HG03108 (cell line): ENCODE results near the gene ZNF813.

Experiments
- ATAC-seq: cut with Tn5 transposase; IDR thresholded peaks from one replicate; pipeline ENCODE4 v1.9.1; 2021; ENCODE audit warnings: moderate library complexity; ENCODE audit not compliant: unreplicated experiment

ZNF813 gene

GRCh38 chr19:53519446-53519845 lies 51.9 kb downstream of the ZNF813 start:
- ATAC-seq = no peak

GRCh38 chr19:53520163-53520546 lies 52.6 kb downstream of the ZNF813 start:
- no peak for ATAC-seq

- ATAC-seq = peak; percentile 98
Observed at GRCh38 chr19:53520547-53521372, 53.2 kb downstream of the ZNF813 start.

- no peak for ATAC-seq
Observed at GRCh38 chr19:53521373-53522202, 54.1 kb downstream of the ZNF813 start.

GRCh38 chr19:53525922-53526321 lies 58.4 kb downstream of the ZNF813 start:
- no peak for ATAC-seq

GRCh38 chr19:53530622-53531021 lies 63.1 kb downstream of the ZNF813 start:
- no peak for ATAC-seq

- no peak for ATAC-seq
Observed at GRCh38 chr19:53531457-53531856, 63.9 kb downstream of the ZNF813 start.

GRCh38 chr19:53532362-53532761 lies 64.8 kb downstream of the ZNF813 start:
- no peak for ATAC-seq

- ATAC-seq = no peak
Observed at GRCh38 chr19:53536225-53536548, 68.7 kb downstream of the ZNF813 start.

- no peak for ATAC-seq
Observed at GRCh38 chr19:53537121-53537520, 69.6 kb downstream of the ZNF813 start.

GRCh38 chr19:53537521-53538377 lies 70.2 kb downstream of the ZNF813 start, which contains the start of gene ZNF331:
Gene ZNF331, plus strand, starts transcription at chr19:53538145. Its CDS starts 31,232 bp downstream, at chr19:53569377.
- ATAC-seq = peak; percentile 56

- ATAC-seq = no peak
Observed at GRCh38 chr19:53538378-53539109, 71.0 kb downstream of the ZNF813 start.

GRCh38 chr19:53540091-53540490 lies 72.6 kb downstream of the ZNF813 start:
- ATAC-seq = no peak

GRCh38 chr19:53541971-53542370 lies 74.4 kb downstream of the ZNF813 start:
- no peak for ATAC-seq

- no peak for ATAC-seq
Observed at GRCh38 chr19:53545271-53546065, 77.9 kb downstream of the ZNF813 start.
